ENCODE results near the gene FRMD5.

DNA sequence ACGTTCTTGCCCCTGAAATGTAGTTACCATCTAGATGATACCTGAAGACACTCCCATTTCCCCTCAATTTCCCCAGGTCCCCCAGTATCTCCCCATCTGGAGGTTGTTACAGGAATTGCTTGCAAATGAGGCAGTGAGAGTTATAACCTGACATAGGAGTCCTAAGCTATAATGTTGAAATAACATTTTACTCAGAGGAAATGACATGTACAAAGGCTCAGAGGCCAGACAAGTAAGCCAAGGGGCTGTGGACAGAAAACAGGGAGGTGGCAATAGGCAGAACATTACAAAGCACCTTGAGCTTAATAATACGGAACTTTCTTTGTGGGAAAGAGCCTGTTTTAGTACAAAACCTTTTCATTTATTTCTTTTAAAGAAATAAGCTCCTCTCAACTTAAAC lies 171.9 kb downstream of the FRMD5 start:
- TF ChIP-seq EZH2 (IDR thresholded peaks at IDR 0.05): no peak
- no peak for TF ChIP-seq POLR2AphosphoS5 (IDR thresholded peaks at IDR 0.05; ENCODE audit: borderline replicate concordance, low read depth, low read length)
- no peak for TF ChIP-seq FOXP2 (optimal IDR thresholded peaks at IDR 0.05; ENCODE audit: control extremely low read depth, extremely low read length, insufficient read depth)
